Thoracic aorta (tissue), 2 donors: Measurements from ENCODE around the gene TRAPPC8. TPM values are rescaled to one million over a fixed set of nuclear protein-coding genes. Genes with fewer than 3 reads are reported as not detected.
"Not testable (repeated sequence)": the region's sequence is repeated elsewhere in the genome, so short reads cannot be mapped to it uniquely, and the experiment has no call there.

ENCODE experiments used
- ATAC-seq: fragments of 150-250 bp; one replicate; pipeline ENCODE4 v1.8.0; 2017; ENCODE audit warnings: low read depth; ENCODE audit not compliant: insufficient number of reproducible peaks, low FRiP score
- DNase-seq: peaks from one replicate; pipeline ENCODE4 v3.0.0-alpha.2; 2020; ENCODE audit warnings: low spot score
- H3K27ac ChIP-seq, 2 donors: fragments of 200-600 bp; sonication (generic); 1 replicate in 1 of 2; 2 replicates in 1 of 2; pipeline ENCODE4 v1.5.1; 2016; ENCODE audit warnings: mild to moderate bottlenecking in 2 of 2, moderate library complexity in 2 of 2
- H3K27me3 ChIP-seq: fragments of 200-600 bp; sonication (generic); replicated peaks from 2 replicates; pipeline ENCODE4 v1.6.0; 2016; ENCODE audit warnings: mild to moderate bottlenecking; ENCODE audit not compliant: insufficient read depth
- H3K36me3 ChIP-seq: fragments of 200-600 bp; sonication (generic); one replicate; pipeline ENCODE4 v1.5.1; 2016
- H3K4me1 ChIP-seq, 2 donors: fragments of 200-600 bp; sonication (generic); 1 replicate in 1 of 2; 2 replicates in 1 of 2; pipeline versions ENCODE4 v1.5.1 to v1.6.0; 2016; ENCODE audit warnings: low read depth in 2 of 2, mild to moderate bottlenecking in 1 of 2; ENCODE audit not compliant: control insufficient read depth in 1 of 2
- H3K4me3 ChIP-seq: fragments of 200-600 bp; sonication (generic); 2 replicates; pipeline ENCODE4 v1.5.1; 2016; ENCODE audit warnings: mild to moderate bottlenecking
- H3K9me3 ChIP-seq: fragments of 200-600 bp; sonication (generic); 2 replicates; pipeline ENCODE4 v1.5.1; 2016
- CTCF ChIP-seq: fragments of 200-600 bp; sonication (generic); IDR thresholded peaks from one replicate; pipeline ENCODE4 v1.5.1; 2019; ENCODE audit warnings: antibody characterized with exemption
- total RNA-seq, 2 donors: library from RNA; depleted of rRNA; stranded (reverse); fragments of >200 nt; gene quantifications; one replicate each; pipeline versions ENCODE4 v1.1.0 to v1.2.3, GENCODE V29; 2016

Gene TRAPPC8
- total RNA-seq, 2 donors from 2014 or later, result 25.7 to 31.0 TPM

GRCh38 chr18:31950583-31950982 is 7.7 kb upstream of the TRAPPC8 start:
- ATAC-seq, result no peak
- no peaks in the 10 kb centered on the region for H3K9me3 ChIP-seq
- no peak overlapping the region for H3K27ac ChIP-seq
- DNase-seq, result no peak
- H3K36me3 ChIP-seq, result no peaks in the 10 kb centered on the region
- no peaks in the 10 kb centered on the region for H3K27me3 ChIP-seq
- no peaks in the 10 kb centered on the region for H3K4me1 ChIP-seq
- TF ChIP-seq CTCF, result no peak
- no peak overlapping the region for H3K4me3 ChIP-seq

- DNase-seq, ATAC-seq, H3K4me1 ChIP-seq, H3K4me3 ChIP-seq, H3K9me3 ChIP-seq, H3K27me3 ChIP-seq, H3K27ac ChIP-seq, H3K36me3 ChIP-seq: not testable (repeated sequence)
Observed at GRCh38 chr18:31948349-31948748, 5.4 kb upstream of the TRAPPC8 start.

GRCh38 chr18:31946305-31947046 is 3.5 kb upstream of the TRAPPC8 start:
- peaks cover 8 to 12% of the 10 kb centered on the region in 2 donors for H3K4me1 ChIP-seq
- H3K27ac ChIP-seq, result no peak overlapping the region
- TF ChIP-seq CTCF, result no peak
- H3K9me3 ChIP-seq, result no peaks in the 10 kb centered on the region
- ATAC-seq (no peak), DNase-seq (no peak)
- no peak overlapping the region for H3K4me3 ChIP-seq
- no peaks in the 10 kb centered on the region for H3K27me3 ChIP-seq
- no peaks in the 10 kb centered on the region for H3K36me3 ChIP-seq

- Histone ChIP-seq H3K27me3 (no peaks in the 10 kb centered on the region), H3K27ac (peak overlapping the region; percentile 63 to 67), H3K4me3 (peak overlapping the region; percentile 77), H3K36me3 (no peaks in the 10 kb centered on the region), H3K4me1 (peaks cover 25 to 35% of the 10 kb centered on the region in 2 donors), H3K9me3 (no peaks in the 10 kb centered on the region)
- DNase-seq (no peak), ATAC-seq (no peak)
- no peak for TF ChIP-seq CTCF
Observed at GRCh38 chr18:31943878-31944816, 1.2 kb upstream of the TRAPPC8 start.

GRCh38 chr18:31942291-31942998 is 483 bp downstream of the TRAPPC8 start:
- H3K9me3 ChIP-seq, result no peaks in the 10 kb centered on the region
- no peaks in the 10 kb centered on the region for H3K36me3 ChIP-seq
- H3K27ac ChIP-seq, result peak overlapping the region; percentile 73 to 89
- DNase-seq, result no peak
- H3K27me3 ChIP-seq, result no peaks in the 10 kb centered on the region
- peak; percentile 38 for ATAC-seq
- no peak for TF ChIP-seq CTCF
- peaks cover 28 to 35% of the 10 kb centered on the region in 2 donors for H3K4me1 ChIP-seq
- peak overlapping the region; percentile 77 for H3K4me3 ChIP-seq
